DMS79 (cell line): Measurements from ENCODE around the gene MRPL43.

Experiments used
- DNase-seq: peaks from one replicate; lab custom pipeline; 2025; lab: John Stamatoyannopoulos, UW

Gene MRPL43

GRCh38 chr10:101019440-101019703, 32.1 kb upstream of the MRPL43 start:
- DNase-seq: no peak

- DNase-seq: peak; percentile 30
These were observed 31.5 kb upstream of the MRPL43 start for GRCh38 chr10:101018600-101019439.

- no peak for DNase-seq
These were observed 30.9 kb upstream of the MRPL43 start for GRCh38 chr10:101018118-101018599.

GRCh38 chr10:101016814-101017213, 29.5 kb upstream of the MRPL43 start:
- DNase-seq: no peak

- no peak for DNase-seq
These were observed 28.3 kb upstream of the MRPL43 start for GRCh38 chr10:101015582-101015973.

- DNase-seq: no peak
These were observed 27.8 kb upstream of the MRPL43 start for GRCh38 chr10:101014966-101015581.

- DNase-seq: no peak
These were observed 27.1 kb upstream of the MRPL43 start for GRCh38 chr10:101014230-101014884.

- DNase-seq: no peak
These were observed 26.1 kb upstream of the MRPL43 start for GRCh38 chr10:101013365-101013825.

- no peak for DNase-seq
These were observed 25.4 kb upstream of the MRPL43 start for GRCh38 chr10:101012525-101013364.

- DNase-seq: no peak
These were observed 24.5 kb upstream of the MRPL43 start for GRCh38 chr10:101011517-101012423.

GRCh38 chr10:101010329-101010728, 23.0 kb upstream of the MRPL43 start:
- no peak for DNase-seq

GRCh38 chr10:101008823-101009423, 21.6 kb upstream of the MRPL43 start:
- no peak for DNase-seq

GRCh38 chr10:101007915-101008822, 20.9 kb upstream of the MRPL43 start:
- no peak for DNase-seq

GRCh38 chr10:101007099-101007711, 19.9 kb upstream of the MRPL43 start:
- DNase-seq: peak; percentile 54

- no peak for DNase-seq
These were observed 19.3 kb upstream of the MRPL43 start for GRCh38 chr10:101006593-101007098.

GRCh38 chr10:101005869-101006567, 18.7 kb upstream of the MRPL43 start:
- DNase-seq: no peak

- DNase-seq: no peak
These were observed 18.1 kb upstream of the MRPL43 start for GRCh38 chr10:101005361-101005760.

GRCh38 chr10:101003639-101004206, 16.4 kb upstream of the MRPL43 start:
- DNase-seq: no peak
